Gastrocnemius medialis (tissue), 4 donors: ENCODE results near the gene MFAP2. TPM values are rescaled to one million over a fixed set of nuclear protein-coding genes. Genes with fewer than 3 reads are reported as not detected.
"Not testable (repeated sequence)": the region's sequence is repeated elsewhere in the genome, so short reads cannot be mapped to it uniquely, and the experiment has no call there.

Source experiments
- ATAC-seq, 2 donors: fragments of 150-250 bp; one replicate each; pipeline ENCODE4 v1.9.1; 2016
- DNase-seq, 2 donors: peaks; one replicate each; pipeline ENCODE4 v3.0.0-alpha.2; 2019
- H3K27ac ChIP-seq, 4 donors: fragments of 200-600 bp; sonication (generic); 1 replicate in 1 of 4; 2 replicates in 3 of 4; pipeline ENCODE4 v1.5.1; 2016 to 2018; ENCODE audit warnings: mild to moderate bottlenecking in 2 of 4, moderate library complexity in 1 of 4
- H3K27me3 ChIP-seq, 3 donors: fragments of 200-600 bp; sonication (generic) in 2 of 3; 1 replicate in 1 of 3; 2 replicates in 2 of 3; pipeline versions ENCODE4 v1.5.1 to v1.6.0; 2016 to 2019; ENCODE audit warnings: mild to moderate bottlenecking in 1 of 3, moderate library complexity in 1 of 3
- H3K36me3 ChIP-seq, 2 donors: fragments of 200-600 bp; sonication (generic) in 1 of 2; one replicate each; pipeline ENCODE4 v1.5.1; 2017 to 2018
- H3K4me1 ChIP-seq, 2 donors: fragments of 200-600 bp; sonication (generic) in 1 of 2; one replicate each; pipeline ENCODE4 v1.5.1; 2016 to 2017; ENCODE audit warnings: mild to moderate bottlenecking in 2 of 2
- H3K4me3 ChIP-seq, 4 donors: fragments of 200-600 bp; sonication (generic) in 3 of 4; 1 replicate in 1 of 4; 2 replicates in 3 of 4; pipeline ENCODE4 v1.5.1; 2016 to 2019; ENCODE audit warnings: mild to moderate bottlenecking in 2 of 4
- H3K9me3 ChIP-seq, 3 donors: fragments of 200-600 bp; sonication (generic) in 2 of 3; 1 replicate in 1 of 3; 2 replicates in 2 of 3; pipeline ENCODE4 v1.5.1; 2016 to 2019
- CTCF ChIP-seq, 5 experiments: fragments of 450-650 bp in 3 of 5; fragments of 200-600 bp in 2 of 5; sonication (generic) in 2 of 5; IDR thresholded peaks in 4 of 5; conservative IDR thresholded peaks in 1 of 5; 1 replicate in 4 of 5; 2 replicates in 1 of 5; pipeline ENCODE4 v1.5.1; 2016 to 2019; ENCODE audit warnings: antibody characterized with exemption in 5 of 5, mild to moderate bottlenecking in 3 of 5, moderate library complexity in 3 of 5
- POLR2A ChIP-seq, 2 donors: fragments of 450-650 bp; IDR thresholded peaks; one replicate each; pipeline ENCODE4 v1.6.1; 2017; ENCODE audit warnings: antibody characterized with exemption in 2 of 2, mild to moderate bottlenecking in 2 of 2, moderate library complexity in 2 of 2
- in situ Hi-C, 4 donors: fragments of 200-750 bp; cut with MboI; loops; one replicate each; pipeline versions ENCODE4 v1.15.0 to v1.8.0; 2017; ENCODE audit warnings: low sequenced_read_pairs in 4 of 4
- intact Hi-C: fragments of 100-400 bp; cut with DNase I; formaldehyde crosslinking; loops from one replicate; pipeline ENCODE4 v1.15.1; 2023; ENCODE audit warnings: low total_unique reads
- total RNA-seq, 4 donors: library from RNA; depleted of rRNA; stranded (reverse); fragments of >200 nt; gene quantifications; one replicate each; pipeline versions ENCODE4 v1.1.0 to v1.2.3, GENCODE V29; 2016

Gene MFAP2
- total RNA-seq, 4 donors from 2014 or later, result 0.34 to 1.8 (median 0.36) TPM; not detected in 1

- ATAC-seq (no peak), DNase-seq (no peak)
- in situ Hi-C loops (no loop called here), intact Hi-C loops (no loop called here)
- no peak for TF ChIP-seq POLR2A (IDR thresholded peaks at IDR 0.05)
- no peak for TF ChIP-seq CTCF (IDR thresholded peaks at IDR 0.05 in 4 of 5, conservative IDR thresholded peaks at IDR 0.05 in 1 of 5)
- Histone ChIP-seq H3K36me3 (peaks cover 0 to 10% of the 10 kb centered on the region in 2 donors), H3K4me1 (peaks cover under 1 to 4% of the 10 kb centered on the region in 2 donors), H3K27ac (no peak overlapping the region), H3K27me3 (no peaks in the 10 kb centered on the region), H3K9me3 (no peaks in the 10 kb centered on the region), H3K4me3 (no peak overlapping the region)
Measured at GRCh38 chr1:16965486-16966067, 14.8 kb downstream of the MFAP2 start.

GRCh38 chr1:16964169-16964568 is 16.3 kb downstream of the MFAP2 start:
- ATAC-seq, H3K9me3 ChIP-seq, H3K36me3 ChIP-seq, DNase-seq, H3K27ac ChIP-seq, H3K4me3 ChIP-seq, H3K4me1 ChIP-seq, H3K27me3 ChIP-seq, intact Hi-C loops: not testable (repeated sequence)
- in situ Hi-C loops, result loop anchor here in 1 of 4 donors (5.0 kb wide), 1 partner anchor 83 kb away; no protein-coding TSS in a partner anchor

- Histone ChIP-seq H3K4me3 (peak overlapping the region in 3 of 4 donors; percentile 21 to 43 (median 28)), H3K27me3 (no peaks in the 10 kb centered on the region), H3K4me1 (peaks cover 6% of the 10 kb centered on the region in 2 donors), H3K9me3 (no peaks in the 10 kb centered on the region), H3K27ac (no peak overlapping the region), H3K36me3 (peaks cover 0 to 3% of the 10 kb centered on the region in 2 donors)
- intact Hi-C loops (no loop called here), in situ Hi-C loops (loop anchor here in 1 of 4 donors (5.0 kb wide), 1 partner anchor 86 kb away; no protein-coding TSS in a partner anchor)
- DNase-seq (no peak), ATAC-seq (no peak)
- TF ChIP-seq POLR2A (IDR thresholded peaks at IDR 0.05) (no peak), CTCF (IDR thresholded peaks at IDR 0.05 in 4 of 5, conservative IDR thresholded peaks at IDR 0.05 in 1 of 5) (no peak)
Measured at GRCh38 chr1:16961297-16962133, 18.9 kb downstream of the MFAP2 start.

GRCh38 chr1:16960560-16961296 is 19.7 kb downstream of the MFAP2 start:
- Histone ChIP-seq H3K36me3 (peaks cover 0 to 10% of the 10 kb centered on the region in 2 donors), H3K4me1 (peaks cover 6% of the 10 kb centered on the region in 2 donors), H3K9me3 (no peaks in the 10 kb centered on the region), H3K27ac (peak overlapping the region in 2 of 4 donors; percentile 9 to 31), H3K4me3 (peak overlapping the region; percentile 21 to 45 (median 36)), H3K27me3 (no peaks in the 10 kb centered on the region)
- TF ChIP-seq POLR2A (IDR thresholded peaks at IDR 0.05) (no peak), CTCF (IDR thresholded peaks at IDR 0.05 in 4 of 5, conservative IDR thresholded peaks at IDR 0.05 in 1 of 5) (peak; percentile 46 to 68 (median 59))
- intact Hi-C loops, result loop anchor here (1.0 kb wide), 1 partner anchor 9 kb away; no protein-coding TSS in a partner anchor
- peak; percentile 55 to 75 for ATAC-seq
- in situ Hi-C loops, result loop anchor here in 1 of 4 donors (5.0 kb wide), 1 partner anchor 87 kb away; no protein-coding TSS in a partner anchor
- DNase-seq, result peak; percentile 56 to 68
